ENCODE measurements around the gene SULT4A1. TPM values are rescaled to one million over a fixed set of nuclear protein-coding genes. Genes with fewer than 3 reads are reported as not detected.

SULT4A1 gene
- total RNA-seq, 1 donor from 2014 or later: 2.9 TPM

GRCh38 chr22:43880541-43880991, 18.3 kb upstream of the SULT4A1 start:
- Mint-ChIP-seq H3K36me3 (ENCODE audit: low read depth) (peaks cover 1% of the 10 kb centered on the region), H3K27me3 (ENCODE audit: low read depth) (peaks cover 32% of the 10 kb centered on the region), H3K4me1 (ENCODE audit: low read depth) (no peaks in the 10 kb centered on the region), H3K27ac (ENCODE audit: unreplicated experiment) (no peak overlapping the region), H3K9me3 (ENCODE audit: low read depth) (no peaks in the 10 kb centered on the region), H3K4me3 (ENCODE audit: unreplicated experiment) (no peak overlapping the region)
- peak; percentile 75 for DNase-seq (ENCODE audit: low spot score)
- no peak for TF ChIP-seq CTCF (IDR thresholded peaks at IDR 0.05)

GRCh38 chr22:43879901-43880540, 17.7 kb upstream of the SULT4A1 start:
- Mint-ChIP-seq H3K4me1 (ENCODE audit: low read depth) (no peaks in the 10 kb centered on the region), H3K27me3 (ENCODE audit: low read depth) (peaks cover 32% of the 10 kb centered on the region), H3K36me3 (ENCODE audit: low read depth) (peaks cover 1% of the 10 kb centered on the region), H3K9me3 (ENCODE audit: low read depth) (no peaks in the 10 kb centered on the region), H3K27ac (ENCODE audit: unreplicated experiment) (no peak overlapping the region), H3K4me3 (ENCODE audit: unreplicated experiment) (no peak overlapping the region)
- TF ChIP-seq CTCF (IDR thresholded peaks at IDR 0.05): no peak
- DNase-seq (ENCODE audit: low spot score): peak; percentile 72

- peak; percentile 69 for DNase-seq (ENCODE audit: low spot score)
- Mint-ChIP-seq H3K36me3 (ENCODE audit: low read depth) (peaks cover 1% of the 10 kb centered on the region), H3K4me1 (ENCODE audit: low read depth) (no peaks in the 10 kb centered on the region), H3K9me3 (ENCODE audit: low read depth) (no peaks in the 10 kb centered on the region), H3K4me3 (ENCODE audit: unreplicated experiment) (no peak overlapping the region), H3K27ac (ENCODE audit: unreplicated experiment) (no peak overlapping the region), H3K27me3 (ENCODE audit: low read depth) (peaks cover 40% of the 10 kb centered on the region)
- TF ChIP-seq CTCF (IDR thresholded peaks at IDR 0.05): no peak
Measured at GRCh38 chr22:43878831-43879550, 16.7 kb upstream of the SULT4A1 start.

- DNase-seq (ENCODE audit: low spot score): peak; percentile 34
- Mint-ChIP-seq H3K4me1 (ENCODE audit: low read depth) (no peaks in the 10 kb centered on the region), H3K4me3 (ENCODE audit: unreplicated experiment) (no peak overlapping the region), H3K36me3 (ENCODE audit: low read depth) (peaks cover 1% of the 10 kb centered on the region), H3K9me3 (ENCODE audit: low read depth) (no peaks in the 10 kb centered on the region), H3K27ac (ENCODE audit: unreplicated experiment) (no peak overlapping the region), H3K27me3 (ENCODE audit: low read depth) (peaks cover 46% of the 10 kb centered on the region)
- no peak for TF ChIP-seq CTCF (IDR thresholded peaks at IDR 0.05)
Measured at GRCh38 chr22:43878079-43878795, 15.9 kb upstream of the SULT4A1 start.

- Mint-ChIP-seq H3K4me1 (ENCODE audit: low read depth) (no peaks in the 10 kb centered on the region), H3K9me3 (ENCODE audit: low read depth) (peaks cover 2% of the 10 kb centered on the region), H3K4me3 (ENCODE audit: unreplicated experiment) (no peak overlapping the region), H3K27me3 (ENCODE audit: low read depth) (peaks cover 53% of the 10 kb centered on the region), H3K27ac (ENCODE audit: unreplicated experiment) (no peak overlapping the region), H3K36me3 (ENCODE audit: low read depth) (no peaks in the 10 kb centered on the region)
- TF ChIP-seq CTCF (IDR thresholded peaks at IDR 0.05): no peak
- peak; percentile 25 for DNase-seq (ENCODE audit: low spot score)
Measured at GRCh38 chr22:43876866-43877509, 14.7 kb upstream of the SULT4A1 start.
